RWPE1 (cell line): ENCODE measurements around the gene SEMA4C.

Experiments used
- CTCF ChIA-PET: fragments of 350-600 bp; sonication (Branson Sonifier 250); formaldehyde crosslinking; extraction: SDS; loops from one replicate; lab custom pipeline; 2021; lab: Yijun Ruan, JAX
- POLR2A ChIA-PET: fragments of 400-600 bp; formaldehyde crosslinking; extraction: SDS; loops from one replicate; lab custom pipeline; 2020; ENCODE audit warnings: antibody characterized with exemption; ENCODE audit not compliant: low non-redundant PET; lab: Yijun Ruan, JAX
- DNase-seq: peaks from one replicate; pipeline ENCODE4 v3.0.0; 2012; ENCODE audit warnings: low spot score
- H3K27ac ChIP-seq: fragments of 450-650 bp; 2 replicates; pipeline ENCODE4 v1.5.1; 2017
- CTCF ChIP-seq: fragments of 450-650 bp; conservative IDR thresholded peaks from 2 replicates; pipeline ENCODE4 v1.5.1; 2017; ENCODE audit warnings: low read depth, mild to moderate bottlenecking

Gene SEMA4C

GRCh38 chr2:96828874-96829273 lies 41.0 kb downstream of the SEMA4C start:
- DNase-seq = no peak
- H3K27ac ChIP-seq = no peak overlapping the region
- ChIA-PET CTCF (no interaction called here), POLR2A (no interaction called here)
- no peak for TF ChIP-seq CTCF

- H3K27ac ChIP-seq = no peak overlapping the region
- TF ChIP-seq CTCF = no peak
- DNase-seq = no peak
- ChIA-PET POLR2A (no interaction called here), CTCF (no interaction called here)
Measured at GRCh38 chr2:96828436-96828835, 41.4 kb downstream of the SEMA4C start.

- no peak for TF ChIP-seq CTCF
- DNase-seq = no peak
- no peak overlapping the region for H3K27ac ChIP-seq
- ChIA-PET CTCF (no interaction called here), POLR2A (no interaction called here)
Measured at GRCh38 chr2:96826546-96827278, 43.2 kb downstream of the SEMA4C start.

- ChIA-PET CTCF (no interaction called here), POLR2A (no interaction called here)
- no peak for TF ChIP-seq CTCF
- no peak for DNase-seq
- H3K27ac ChIP-seq = no peak overlapping the region; the same call in 1 of the 2 replicates
Measured at GRCh38 chr2:96825057-96825456, 44.8 kb downstream of the SEMA4C start.

- no peak overlapping the region for H3K27ac ChIP-seq
- no peak for TF ChIP-seq CTCF
- DNase-seq = no peak
- ChIA-PET CTCF (no interaction called here), POLR2A (no interaction called here)
Measured at GRCh38 chr2:96824079-96824870, 45.6 kb downstream of the SEMA4C start.

- ChIA-PET CTCF (no interaction called here), POLR2A (no interaction called here)
- DNase-seq = no peak
- no peak for TF ChIP-seq CTCF
- H3K27ac ChIP-seq = peak overlapping the region; percentile 6
Measured at GRCh38 chr2:96823198-96823597, 46.7 kb downstream of the SEMA4C start.
